NB4 (cell line): ENCODE data around the gene VIL1.

ENCODE experiments used
- MYC ChIP-seq: IDR thresholded peaks from 2 replicates; pipeline ENCODE4 v1.6.1; 2011; ENCODE audit warnings: low read depth, low read length
- POLR2A ChIP-seq: IDR thresholded peaks from 2 replicates; pipeline ENCODE4 v1.6.1; 2011; ENCODE audit warnings: mild to moderate bottlenecking; ENCODE audit not compliant: insufficient read length; ENCODE audit errors: extremely low read depth
- TF ChIP-seq, protein P1 (sequence below): IDR thresholded peaks from one replicate; pipeline ENCODE4 v1.5.1; 2012; ENCODE audit warnings: low read depth, low read length
- TF ChIP-seq, protein P2 (sequence below): IDR thresholded peaks from 2 replicates; pipeline ENCODE4 v1.6.1; 2011; ENCODE audit warnings: low read depth, low read length

DNA sequence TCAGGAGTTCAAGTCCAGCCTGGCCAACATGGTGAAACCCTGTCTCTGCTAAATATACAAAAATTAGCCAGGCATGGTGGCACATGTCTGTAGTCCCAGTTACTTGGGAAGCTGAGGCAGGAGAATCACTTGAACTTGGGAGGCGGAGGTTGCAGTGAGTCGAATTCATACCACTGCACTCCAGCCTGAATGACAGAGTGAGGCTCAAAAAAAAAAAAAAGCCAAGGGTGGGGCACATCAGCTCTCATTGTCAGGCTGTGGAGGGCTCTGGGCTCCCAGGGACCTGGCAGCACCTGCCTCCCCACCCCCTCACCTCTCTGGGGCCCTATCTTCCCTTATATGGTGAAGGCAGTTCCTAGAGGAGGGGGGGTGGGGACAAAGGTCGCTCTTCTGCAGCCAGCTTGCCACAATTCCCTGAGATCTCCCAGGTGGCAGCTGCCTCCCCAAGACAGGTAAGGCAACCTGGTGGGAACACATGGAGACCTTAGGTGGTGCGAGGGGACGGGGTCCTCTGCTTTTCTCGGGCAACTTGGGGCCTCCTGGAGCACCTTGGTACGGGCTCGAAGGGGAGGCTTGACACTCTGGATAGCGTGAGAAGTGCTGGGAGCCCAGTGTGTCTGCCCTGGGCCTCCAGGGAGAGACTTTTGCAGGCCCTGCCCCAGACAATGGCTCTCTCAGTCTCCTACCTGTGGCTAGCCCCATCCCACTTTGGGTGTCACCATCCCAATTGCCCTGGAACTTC lies at the start of gene VIL1:
- TF ChIP-seq, protein P1, sequence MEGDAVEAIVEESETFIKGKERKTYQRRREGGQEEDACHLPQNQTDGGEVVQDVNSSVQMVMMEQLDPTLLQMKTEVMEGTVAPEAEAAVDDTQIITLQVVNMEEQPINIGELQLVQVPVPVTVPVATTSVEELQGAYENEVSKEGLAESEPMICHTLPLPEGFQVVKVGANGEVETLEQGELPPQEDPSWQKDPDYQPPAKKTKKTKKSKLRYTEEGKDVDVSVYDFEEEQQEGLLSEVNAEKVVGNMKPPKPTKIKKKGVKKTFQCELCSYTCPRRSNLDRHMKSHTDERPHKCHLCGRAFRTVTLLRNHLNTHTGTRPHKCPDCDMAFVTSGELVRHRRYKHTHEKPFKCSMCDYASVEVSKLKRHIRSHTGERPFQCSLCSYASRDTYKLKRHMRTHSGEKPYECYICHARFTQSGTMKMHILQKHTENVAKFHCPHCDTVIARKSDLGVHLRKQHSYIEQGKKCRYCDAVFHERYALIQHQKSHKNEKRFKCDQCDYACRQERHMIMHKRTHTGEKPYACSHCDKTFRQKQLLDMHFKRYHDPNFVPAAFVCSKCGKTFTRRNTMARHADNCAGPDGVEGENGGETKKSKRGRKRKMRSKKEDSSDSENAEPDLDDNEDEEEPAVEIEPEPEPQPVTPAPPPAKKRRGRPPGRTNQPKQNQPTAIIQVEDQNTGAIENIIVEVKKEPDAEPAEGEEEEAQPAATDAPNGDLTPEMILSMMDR: no peak
- TF ChIP-seq, protein P2, sequence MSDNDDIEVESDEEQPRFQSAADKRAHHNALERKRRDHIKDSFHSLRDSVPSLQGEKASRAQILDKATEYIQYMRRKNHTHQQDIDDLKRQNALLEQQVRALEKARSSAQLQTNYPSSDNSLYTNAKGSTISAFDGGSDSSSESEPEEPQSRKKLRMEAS: no peak
- TF ChIP-seq POLR2A: no peak
- TF ChIP-seq MYC: no peak
